ENCODE data around the gene CLTB. TPM values are rescaled to one million over a fixed set of nuclear protein-coding genes. Genes with fewer than 3 reads are reported as not detected.
"Not testable (repeated sequence)": the region's sequence is repeated elsewhere in the genome, so short reads cannot be mapped to it uniquely, and the experiment has no call there.

CLTB gene
- total RNA-seq, 1 donor from 2014 or later: 84.0 TPM

DNA sequence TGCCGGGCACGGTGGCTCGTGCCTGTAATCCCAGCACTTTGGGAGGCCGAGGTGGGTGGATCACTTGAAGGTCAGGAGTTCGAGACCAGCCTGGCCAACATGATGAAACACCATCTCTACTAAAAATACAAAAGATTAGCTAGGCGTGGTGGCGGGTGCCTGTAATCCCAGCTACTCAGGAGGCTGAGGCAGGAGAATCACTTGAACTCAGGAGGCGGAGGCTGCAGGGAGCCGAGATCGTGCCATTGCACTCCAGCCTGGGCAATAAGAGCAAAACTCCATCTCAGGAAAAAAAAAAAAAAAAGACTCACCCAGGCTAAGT lies 8.1 kb downstream of the CLTB start:
- DNase-seq (ENCODE audit: low spot score); H3K27me3 Mint-ChIP-seq (ENCODE audit: insufficient read depth); H3K9me3 Mint-ChIP-seq; intact Hi-C loops (cut with micrococcal nuclease); H3K27ac Mint-ChIP-seq; H3K4me3 Mint-ChIP-seq: not testable (repeated sequence)
- H3K4me1 Mint-ChIP-seq (ENCODE audit: low read depth): peaks cover 18% of the 10 kb centered on the region
- H3K36me3 Mint-ChIP-seq (ENCODE audit: low read depth): peaks cover 17% of the 10 kb centered on the region

DNA sequence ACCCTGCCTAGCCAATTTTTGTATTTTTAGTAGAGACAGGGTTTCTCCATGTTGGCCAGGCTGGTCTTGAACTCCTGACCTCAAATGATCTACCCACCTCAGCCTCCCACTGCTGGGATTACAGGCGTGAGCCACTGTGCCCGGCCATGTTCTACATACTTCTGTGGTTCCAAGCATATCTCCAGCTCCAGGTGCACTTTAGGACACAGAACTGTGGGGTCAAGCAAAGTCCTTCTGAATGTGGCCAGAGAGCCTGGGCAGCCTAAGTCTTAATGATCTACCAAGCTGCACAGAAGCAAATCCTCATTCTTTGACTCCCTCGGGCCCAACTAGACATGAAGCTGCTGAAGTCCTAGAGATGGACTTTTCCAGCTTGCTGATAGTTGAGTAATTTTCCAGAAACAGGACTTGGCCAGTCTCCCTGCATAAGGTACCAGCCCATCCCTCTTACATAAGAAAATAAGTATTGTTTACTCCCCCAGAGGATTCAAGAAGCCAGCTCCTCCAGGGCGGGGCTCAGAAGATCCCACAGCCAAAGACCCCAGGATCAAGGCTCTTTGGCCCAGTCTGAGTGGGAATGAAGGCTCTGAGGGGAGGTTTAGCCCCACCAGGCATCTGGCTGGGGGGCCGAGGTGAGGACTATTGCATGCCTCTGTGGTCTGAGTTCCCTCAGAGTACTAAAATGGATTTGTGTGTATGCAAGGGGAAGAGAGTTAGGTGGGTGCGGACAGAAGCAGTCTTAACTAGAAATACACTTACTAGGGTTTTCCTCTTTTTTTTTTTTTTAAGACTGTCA lies 8.7 kb downstream of the CLTB start:
- Mint-ChIP-seq H3K27ac (no peak overlapping the region), H3K27me3 (ENCODE audit: insufficient read depth) (no peaks in the 10 kb centered on the region), H3K4me3 (no peak overlapping the region), H3K4me1 (ENCODE audit: low read depth) (peaks cover 13% of the 10 kb centered on the region), H3K36me3 (ENCODE audit: low read depth) (peaks cover 17% of the 10 kb centered on the region), H3K9me3 (no peaks in the 10 kb centered on the region)
- no peak for DNase-seq (ENCODE audit: low spot score)
- intact Hi-C loops (cut with micrococcal nuclease): no loop called here

DNA sequence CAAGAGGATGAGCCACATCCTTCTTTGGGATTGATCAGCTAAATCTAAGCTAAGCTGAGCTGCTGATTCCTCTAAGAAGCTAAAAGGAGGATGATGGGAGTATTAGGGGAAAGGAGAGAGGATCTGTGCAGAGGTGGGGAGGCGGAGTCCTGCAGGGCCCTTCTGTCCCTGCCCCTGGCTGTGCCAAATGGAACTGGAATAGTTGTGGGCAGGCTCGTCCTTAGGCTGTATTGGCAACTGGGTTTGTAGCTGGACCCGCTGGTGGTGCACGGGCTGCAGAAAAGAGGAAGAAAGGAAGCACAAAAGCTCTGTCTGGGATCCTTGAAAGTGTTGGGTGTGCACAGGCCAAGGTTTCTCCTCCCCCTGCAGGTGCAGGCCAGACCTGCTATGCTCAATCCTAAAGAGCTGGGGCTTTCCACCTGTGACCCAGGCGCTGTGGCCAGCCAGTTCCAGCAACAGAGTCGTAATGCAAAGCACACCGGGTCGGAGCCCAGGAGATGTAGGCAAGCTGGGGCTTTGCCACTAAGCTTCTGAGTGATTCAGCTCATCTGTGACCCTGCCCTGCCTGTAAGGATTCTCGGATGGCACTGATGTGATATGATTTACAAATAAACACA lies 9.8 kb downstream of the CLTB start:
- no peak overlapping the region for H3K27ac Mint-ChIP-seq
- H3K9me3 Mint-ChIP-seq: no peaks in the 10 kb centered on the region
- peaks cover 9% of the 10 kb centered on the region for H3K4me1 Mint-ChIP-seq (ENCODE audit: low read depth)
- H3K27me3 Mint-ChIP-seq (ENCODE audit: insufficient read depth): no peaks in the 10 kb centered on the region
- H3K4me3 Mint-ChIP-seq: no peak overlapping the region
- intact Hi-C loops (cut with micrococcal nuclease): no loop called here
- DNase-seq (ENCODE audit: low spot score): no peak
- peaks cover 17% of the 10 kb centered on the region for H3K36me3 Mint-ChIP-seq (ENCODE audit: low read depth)

DNA sequence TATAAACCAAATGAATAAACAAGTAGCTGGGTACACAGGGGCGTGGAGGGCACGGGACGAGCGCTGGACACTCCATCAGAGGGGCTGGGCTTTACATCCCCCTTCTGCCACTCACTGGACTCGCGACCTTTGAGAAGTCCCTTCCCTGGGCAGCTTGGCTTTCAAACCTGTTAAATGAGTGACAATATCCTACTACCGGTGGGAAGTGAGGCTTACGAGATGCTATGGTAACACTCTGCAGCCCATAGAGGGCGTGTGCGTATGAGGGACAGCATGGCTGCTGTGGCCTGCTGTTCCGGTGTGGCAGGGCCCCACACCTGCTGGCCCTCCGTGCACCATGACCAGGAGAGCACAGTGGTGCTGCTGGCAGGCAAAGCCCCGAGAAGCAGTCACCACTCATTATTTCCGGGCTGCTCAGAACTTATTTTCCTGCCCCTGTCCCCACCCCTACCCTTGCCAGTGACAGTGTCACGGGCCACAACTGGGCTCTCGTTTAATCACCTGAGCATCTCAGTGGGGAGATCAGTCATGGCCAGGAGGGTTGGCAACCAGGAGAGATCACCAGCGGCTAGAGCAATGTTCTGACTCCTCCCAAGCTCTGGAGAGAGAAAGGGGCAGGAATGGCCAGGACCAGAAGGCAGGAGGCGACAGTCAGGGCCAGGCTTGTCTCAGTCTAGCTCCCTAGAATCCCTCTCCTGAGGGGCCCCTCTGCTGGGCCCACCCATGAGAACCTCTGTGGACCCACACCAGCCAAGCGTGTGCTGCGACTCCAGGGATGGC lies 10.5 kb downstream of the CLTB start:
- Mint-ChIP-seq H3K4me3 (no peak overlapping the region), H3K27me3 (ENCODE audit: insufficient read depth) (no peaks in the 10 kb centered on the region), H3K9me3 (no peaks in the 10 kb centered on the region), H3K4me1 (ENCODE audit: low read depth) (peaks cover 2% of the 10 kb centered on the region), H3K27ac (no peak overlapping the region), H3K36me3 (ENCODE audit: low read depth) (peaks cover 14% of the 10 kb centered on the region)
- DNase-seq (ENCODE audit: low spot score): no peak
- intact Hi-C loops (cut with micrococcal nuclease): no loop called here

DNA sequence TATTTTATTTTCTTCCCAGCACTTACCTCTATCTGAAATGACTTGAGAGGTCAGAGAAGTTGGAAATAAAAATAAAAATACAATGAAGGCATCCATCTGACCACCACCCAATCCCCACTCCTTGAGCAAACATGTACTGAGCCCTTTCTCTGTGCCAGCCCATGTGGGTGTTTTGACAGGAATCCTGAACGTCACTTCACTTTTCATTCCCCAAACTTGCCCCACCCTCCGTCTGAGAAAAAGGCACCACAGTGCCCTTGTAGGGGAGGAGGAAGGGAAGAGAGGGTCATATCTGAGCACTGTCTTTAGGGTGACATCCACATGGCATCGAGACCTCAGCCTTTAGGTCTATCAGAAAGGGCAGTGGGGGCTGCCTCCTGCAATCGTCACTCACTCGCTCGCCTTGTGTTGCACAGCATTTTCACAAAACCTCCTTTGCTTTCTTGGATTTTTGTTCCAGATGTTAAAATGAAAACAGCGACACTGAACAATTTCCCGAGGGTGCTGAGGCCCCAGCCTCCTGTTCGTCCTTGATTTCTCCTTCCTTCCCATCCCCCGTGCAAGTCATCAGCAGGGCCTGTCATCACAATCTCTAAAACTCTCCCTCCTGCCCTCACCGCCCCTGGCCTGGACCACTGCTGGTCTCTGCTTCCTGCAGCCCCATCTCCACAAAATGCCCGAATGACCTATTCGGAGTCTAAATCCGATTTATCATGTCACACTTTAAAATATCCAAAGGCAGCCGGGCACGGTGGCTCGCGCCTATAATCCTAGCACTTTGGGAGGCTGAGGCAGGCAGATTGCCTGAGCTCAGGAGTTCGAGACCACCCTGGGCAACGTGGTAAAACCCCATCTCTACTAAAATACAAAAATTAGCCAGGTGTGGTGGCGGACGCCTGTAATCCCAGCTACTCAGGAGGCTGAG lies 14.8 kb downstream of the CLTB start:
- Mint-ChIP-seq H3K27me3 (ENCODE audit: insufficient read depth) (no peaks in the 10 kb centered on the region), H3K36me3 (ENCODE audit: low read depth) (peaks cover 12% of the 10 kb centered on the region), H3K4me3 (no peak overlapping the region), H3K4me1 (ENCODE audit: low read depth) (no peaks in the 10 kb centered on the region), H3K9me3 (no peaks in the 10 kb centered on the region), H3K27ac (no peak overlapping the region)
- DNase-seq (ENCODE audit: low spot score): no peak
- intact Hi-C loops (cut with micrococcal nuclease): no loop called here

DNA sequence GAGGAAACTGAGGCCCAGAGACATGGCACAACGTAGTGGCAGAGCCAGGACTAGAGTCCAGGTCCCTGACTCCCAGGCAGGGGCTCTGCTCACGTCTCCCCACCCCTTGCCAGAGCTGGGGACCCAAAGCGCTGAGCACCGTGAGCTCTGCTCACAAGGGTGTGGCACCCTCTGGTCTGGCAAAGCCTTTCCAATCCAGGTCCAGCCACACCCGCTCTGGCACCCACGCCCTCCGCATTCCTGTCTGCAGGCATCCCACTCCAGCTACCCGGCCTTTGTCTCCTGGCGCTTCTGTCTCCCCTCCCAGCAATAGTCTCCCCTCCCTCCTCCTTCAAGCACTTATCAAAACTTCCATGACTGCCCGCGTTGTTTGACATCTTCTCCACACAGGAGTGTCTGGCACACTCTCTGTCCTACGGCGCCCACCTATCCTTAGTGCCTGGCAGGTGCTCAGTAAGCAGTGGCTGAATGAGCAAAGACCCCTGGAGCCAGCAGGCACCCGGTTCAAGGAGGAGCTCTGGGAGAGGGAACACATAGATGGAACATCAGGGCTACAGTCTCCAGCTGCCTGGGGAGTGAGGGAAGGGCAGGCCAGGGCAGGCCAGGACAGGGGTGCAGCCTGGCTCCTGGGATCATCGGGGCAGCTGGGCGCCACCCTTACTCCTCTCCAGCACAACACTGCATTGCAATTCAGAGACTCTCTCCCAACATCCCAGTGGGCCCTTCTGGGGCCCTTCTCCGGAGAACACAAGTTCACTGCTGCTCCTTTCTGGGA lies 15.8 kb downstream of the CLTB start:
- DNase-seq (ENCODE audit: low spot score): no peak
- H3K4me3 Mint-ChIP-seq: no peak overlapping the region
- no peak overlapping the region for H3K27ac Mint-ChIP-seq
- peaks cover 12% of the 10 kb centered on the region for H3K36me3 Mint-ChIP-seq (ENCODE audit: low read depth)
- intact Hi-C loops (cut with micrococcal nuclease): no loop called here
- no peaks in the 10 kb centered on the region for H3K27me3 Mint-ChIP-seq (ENCODE audit: insufficient read depth)
- no peaks in the 10 kb centered on the region for H3K4me1 Mint-ChIP-seq (ENCODE audit: low read depth)
- H3K9me3 Mint-ChIP-seq: no peaks in the 10 kb centered on the region

DNA sequence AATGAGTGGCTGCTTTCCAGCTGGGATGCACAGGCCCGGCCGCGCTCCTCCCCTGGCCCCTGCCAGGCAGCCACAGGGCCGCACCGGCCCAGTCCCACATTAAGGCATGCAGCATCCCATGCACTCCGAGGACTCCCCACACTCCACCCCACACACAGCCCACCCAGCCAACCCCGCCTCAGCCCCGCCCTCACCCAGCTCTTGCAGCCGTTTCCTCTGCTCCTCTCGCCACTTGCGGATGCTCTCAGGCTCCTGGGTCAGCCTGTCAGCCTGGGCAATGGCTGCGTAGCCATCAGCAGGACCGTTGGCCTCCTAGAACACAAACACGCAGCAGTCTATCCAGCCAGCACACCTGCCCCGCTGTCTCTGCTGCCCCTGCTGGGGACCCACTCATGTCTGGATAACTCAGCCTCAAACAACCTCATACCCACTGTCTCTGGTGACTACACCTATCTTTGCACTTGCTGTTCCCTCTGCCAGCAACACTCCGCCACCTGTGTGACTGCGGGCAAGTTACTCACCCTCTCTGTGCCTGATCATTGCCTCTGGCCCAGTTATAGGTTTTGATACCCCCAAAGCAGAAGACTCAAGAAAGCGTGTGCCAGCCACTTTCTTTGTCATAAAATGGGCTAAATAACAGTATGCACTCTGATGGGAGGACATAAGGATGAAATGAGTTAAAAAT lies 18.5 kb downstream of the CLTB start:
- Mint-ChIP-seq H3K9me3 (no peaks in the 10 kb centered on the region), H3K36me3 (ENCODE audit: low read depth) (peaks cover 14% of the 10 kb centered on the region), H3K27me3 (ENCODE audit: insufficient read depth) (no peaks in the 10 kb centered on the region), H3K4me1 (ENCODE audit: low read depth) (no peaks in the 10 kb centered on the region), H3K27ac (no peak overlapping the region), H3K4me3 (no peak overlapping the region)
- no peak for DNase-seq (ENCODE audit: low spot score)
- intact Hi-C loops (cut with micrococcal nuclease): no loop called here

DNA sequence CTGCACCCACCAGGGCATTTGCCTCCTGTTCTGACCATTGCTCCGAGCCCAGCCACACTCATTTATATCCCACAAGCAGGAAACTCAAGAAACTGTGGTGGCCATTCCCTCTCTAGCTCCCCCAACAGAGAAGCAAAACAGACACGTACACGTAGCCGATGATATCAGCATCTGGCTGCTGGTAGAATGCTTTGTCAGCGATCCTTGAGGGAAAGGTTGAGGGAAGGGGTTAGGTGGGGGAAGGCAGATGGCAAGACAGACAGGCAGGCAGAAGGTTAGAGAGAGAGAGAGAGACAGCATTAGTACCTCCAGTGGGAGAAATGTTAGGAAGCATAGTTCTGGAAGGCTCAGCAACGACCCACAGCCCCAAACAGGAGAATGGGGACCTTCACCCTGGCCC lies 20.0 kb downstream of the CLTB start:
- intact Hi-C loops (cut with micrococcal nuclease): no loop called here
- Mint-ChIP-seq H3K4me1 (ENCODE audit: low read depth) (peaks cover 8% of the 10 kb centered on the region), H3K4me3 (no peak overlapping the region), H3K36me3 (ENCODE audit: low read depth) (peaks cover 16% of the 10 kb centered on the region), H3K27ac (no peak overlapping the region), H3K9me3 (no peaks in the 10 kb centered on the region), H3K27me3 (ENCODE audit: insufficient read depth) (no peaks in the 10 kb centered on the region)
- no peak for DNase-seq (ENCODE audit: low spot score)

DNA sequence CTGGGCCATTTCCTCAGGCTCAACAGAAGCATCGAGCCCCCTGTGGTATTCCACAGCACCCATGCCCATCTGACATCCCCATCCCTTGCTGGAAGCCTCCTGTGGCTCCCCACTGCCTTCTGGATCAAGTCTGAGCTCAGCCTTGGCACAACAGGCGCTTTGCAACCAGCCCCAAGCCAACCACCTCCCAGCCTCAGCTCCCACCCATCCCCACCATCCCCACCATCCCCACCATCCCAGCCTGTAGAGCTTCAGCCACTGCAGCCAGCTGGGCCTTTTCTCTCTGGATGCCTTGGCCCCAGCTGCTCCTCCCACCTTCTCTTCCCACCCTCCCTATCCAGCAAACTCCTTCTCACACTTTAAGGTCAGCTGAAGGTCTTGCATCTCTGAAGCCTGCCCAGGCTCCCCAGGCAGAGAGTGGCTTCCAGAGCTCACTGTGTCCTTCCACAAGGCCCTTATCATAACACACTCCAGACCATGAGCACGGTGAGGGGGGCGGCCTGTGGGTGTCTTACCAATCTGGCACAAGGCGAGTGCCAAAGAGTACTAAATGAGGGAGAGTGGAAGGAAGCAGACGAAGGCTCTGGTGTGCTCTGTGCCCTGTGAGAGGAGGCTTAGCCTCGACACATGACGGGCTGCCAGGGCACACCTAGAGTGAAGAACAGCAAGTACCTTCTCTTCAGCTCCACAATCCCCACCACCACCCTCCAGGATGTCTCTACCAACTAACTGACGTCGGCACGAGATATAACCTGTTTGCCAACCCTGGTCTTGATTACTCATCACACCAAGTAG lies 21.3 kb downstream of the CLTB start:
- no peaks in the 10 kb centered on the region for H3K9me3 Mint-ChIP-seq
- DNase-seq (ENCODE audit: low spot score): no peak

DNA sequence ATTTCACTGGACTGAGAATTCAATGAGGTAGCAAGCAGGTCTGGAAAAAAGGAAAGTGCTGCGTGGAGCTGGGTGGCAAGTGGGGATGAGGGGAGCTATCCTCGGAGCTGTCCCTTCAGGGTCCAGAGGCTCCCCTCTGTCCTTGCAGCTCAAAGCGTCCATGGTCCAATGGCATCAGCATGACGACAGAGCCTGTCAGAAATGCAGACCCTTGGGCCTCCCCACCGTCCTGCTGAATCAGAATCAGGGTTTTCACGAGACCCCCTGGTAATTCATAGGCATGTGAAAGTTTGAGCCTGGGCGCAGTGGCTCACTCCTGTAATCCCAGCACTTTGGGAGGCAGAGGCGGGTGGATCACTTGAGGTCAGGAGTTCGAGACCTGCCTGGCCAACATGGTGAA lies 22.2 kb downstream of the CLTB start:
- Mint-ChIP-seq H3K4me1 (ENCODE audit: low read depth) (peaks cover 19% of the 10 kb centered on the region), H3K36me3 (ENCODE audit: low read depth) (peaks cover 14% of the 10 kb centered on the region), H3K27me3 (ENCODE audit: insufficient read depth) (no peaks in the 10 kb centered on the region), H3K9me3 (no peaks in the 10 kb centered on the region), H3K4me3 (no peak overlapping the region), H3K27ac (no peak overlapping the region)
- DNase-seq (ENCODE audit: low spot score): no peak
- intact Hi-C loops (cut with micrococcal nuclease): no loop called here

More for the DNA sequence above, 21.3 kb downstream of the CLTB start:
- H3K4me3 Mint-ChIP-seq: no peak overlapping the region
- no peak overlapping the region for H3K27ac Mint-ChIP-seq
- peaks cover 14% of the 10 kb centered on the region for H3K36me3 Mint-ChIP-seq (ENCODE audit: low read depth)
- H3K27me3 Mint-ChIP-seq (ENCODE audit: insufficient read depth): no peaks in the 10 kb centered on the region
- H3K4me1 Mint-ChIP-seq (ENCODE audit: low read depth): peaks cover 14% of the 10 kb centered on the region
- intact Hi-C loops (cut with micrococcal nuclease): no loop called here

DNA sequence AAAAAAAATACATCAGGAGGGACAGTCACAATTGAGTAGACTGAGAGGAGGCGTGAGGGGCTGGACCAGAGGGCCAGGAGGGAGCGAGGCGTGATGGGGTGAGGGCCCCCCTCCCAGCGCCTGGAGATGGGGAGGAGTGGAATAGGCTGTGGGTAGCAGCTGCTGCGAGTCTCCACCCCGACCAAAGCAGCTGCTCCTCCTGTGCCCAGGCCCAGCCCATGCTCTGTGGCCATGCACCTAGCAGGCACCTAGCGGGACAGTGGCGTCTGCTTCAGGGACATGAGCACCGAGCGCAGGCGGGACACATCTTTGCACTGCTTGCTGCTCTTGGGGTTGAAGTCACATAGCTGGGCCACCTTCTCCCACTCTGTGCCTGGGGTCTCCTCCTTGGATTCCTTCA lies 23.8 kb downstream of the CLTB start:
- no peak overlapping the region for H3K4me3 Mint-ChIP-seq
- H3K9me3 Mint-ChIP-seq: no peaks in the 10 kb centered on the region
- H3K27me3 Mint-ChIP-seq (ENCODE audit: insufficient read depth): no peaks in the 10 kb centered on the region
- H3K36me3 Mint-ChIP-seq (ENCODE audit: low read depth): peaks cover 13% of the 10 kb centered on the region
- no peak for DNase-seq (ENCODE audit: low spot score)
- H3K4me1 Mint-ChIP-seq (ENCODE audit: low read depth): peaks cover 24% of the 10 kb centered on the region
- no peak overlapping the region for H3K27ac Mint-ChIP-seq
- intact Hi-C loops (cut with micrococcal nuclease): no loop called here
